PC-3 (cell line): Measurements from ENCODE around the gene LYRM4. TPM values are rescaled to one million over a fixed set of nuclear protein-coding genes. Genes with fewer than 3 reads are reported as not detected.

ENCODE experiments used
- ATAC-seq: fragments of 200-7000 bp; cut with Tn5 transposase; 2 replicates; pipeline ENCODE4 v1.9.1; 2020; ENCODE audit warnings: mild to moderate bottlenecking, moderate library complexity
- BruUV-seq: library from RNA; stranded (reverse); fragments of 400-500 nt; replicated peaks from 2 replicates; lab custom pipeline; 2021; lab: Mats Ljungman, UMichigan
- CTCF ChIA-PET: fragments of 300-600 bp; sonication (Branson Sonifier 250); formaldehyde crosslinking; loops from one replicate; lab custom pipeline; 2022; ENCODE audit warnings: antibody characterized with exemption; lab: Charles Lee
- POLR2A ChIA-PET: fragments of 300-600 bp; sonication (Branson Sonifier 250); formaldehyde crosslinking; loops from one replicate; lab custom pipeline; 2022; ENCODE audit warnings: antibody characterized with exemption; ENCODE audit not compliant: unreplicated experiment; lab: Charles Lee
- DNase-seq: peaks from one replicate; pipeline ENCODE4 v3.0.0-alpha.2; 2015
- H2AFZ ChIP-seq: fragments of 300-600 bp; sonication (generic); 2 replicates; pipeline ENCODE4 v1.6.0; 2016; ENCODE audit warnings: antibody characterized with exemption, low read length
- H3F3A ChIP-seq: fragments of 300-600 bp; sonication (generic); one replicate; pipeline ENCODE4 v1.6.0; 2017; ENCODE audit warnings: antibody characterized with exemption, low read length, control low read depth, mild to moderate bottlenecking; ENCODE audit not compliant: unreplicated experiment
- H3K27ac ChIP-seq: fragments of 300-600 bp; sonication (generic); 2 replicates; pipeline ENCODE4 v1.5.1; 2016; ENCODE audit warnings: mild to moderate bottlenecking, low read length
- H3K27me3 ChIP-seq: fragments of 300-600 bp; sonication (generic); 2 replicates; pipeline ENCODE4 v1.6.1; 2016; ENCODE audit warnings: low read length, mixed read lengths
- H3K36me3 ChIP-seq: fragments of 300-600 bp; sonication (generic); 2 replicates; pipeline ENCODE4 v1.6.1; 2016; ENCODE audit warnings: low read depth, mixed run types, low read length, mixed read lengths
- H3K4me1 ChIP-seq: fragments of 300-600 bp; sonication (generic); 2 replicates; pipeline ENCODE4 v1.5.1; 2016; ENCODE audit warnings: low read length; ENCODE audit not compliant: insufficient read depth
- H3K4me2 ChIP-seq: fragments of 300-600 bp; sonication (generic); 2 replicates; pipeline ENCODE4 v1.6.0; 2016; ENCODE audit warnings: low read length
- H3K4me3 ChIP-seq: fragments of 300-600 bp; sonication (generic); 2 replicates; pipeline ENCODE4 v1.5.1; 2016; ENCODE audit warnings: mild to moderate bottlenecking, low read length, mixed read lengths
- H3K79me2 ChIP-seq: fragments of 300-600 bp; sonication (generic); 2 replicates; pipeline ENCODE4 v1.6.1; 2017; ENCODE audit warnings: low read length, mixed read lengths
- H3K9ac ChIP-seq: fragments of 300-600 bp; sonication (generic); 2 replicates; pipeline ENCODE4 v1.6.0; 2016; ENCODE audit warnings: mild to moderate bottlenecking, low read length
- H3K9me2 ChIP-seq: fragments of 300-600 bp; sonication (generic); replicated peaks from 2 replicates; pipeline ENCODE4 v1.6.1; 2016; ENCODE audit warnings: mixed run types, low read length, mixed read lengths
- H3K9me3 ChIP-seq: fragments of 300-600 bp; sonication (generic); 2 replicates; pipeline ENCODE4 v1.6.1; 2016; ENCODE audit warnings: low read length, mixed read lengths
- H4K20me1 ChIP-seq: fragments of 300-600 bp; sonication (generic); 2 replicates; pipeline ENCODE4 v1.6.1; 2016; ENCODE audit warnings: low read length, mixed read lengths
- EZH2 ChIP-seq: fragments of 300-600 bp; sonication (generic); IDR thresholded peaks from one replicate; pipeline ENCODE4 v1.6.1; 2017; ENCODE audit warnings: antibody characterized with exemption, mild to moderate bottlenecking, low read length; ENCODE audit not compliant: unreplicated experiment
- EZH2phosphoT487 ChIP-seq: fragments of 300-600 bp; sonication (generic); IDR thresholded peaks from 2 replicates; pipeline ENCODE4 v1.6.1; 2018; ENCODE audit warnings: mild to moderate bottlenecking, antibody characterized with exemption, low read length, borderline replicate concordance
- intact Hi-C: fragments of 100-400 bp; cut with micrococcal nuclease; formaldehyde crosslinking; loops from 2 replicates; pipeline ENCODE4 v1.9.0; 2023
- total RNA-seq: library from RNA; depleted of rRNA; stranded (reverse); fragments of >200 nt; gene quantifications from 2 replicates; pipeline ENCODE4 v1.2.3, GENCODE V29; 2014
- TF ChIP-seq, protein P1 (sequence below): fragments of 300-600 bp; sonication (generic); conservative IDR thresholded peaks from 2 replicates; pipeline ENCODE4 v1.5.1; 2017; ENCODE audit warnings: antibody characterized with exemption, low read depth, mild to moderate bottlenecking, low read length

The LYRM4 gene
- total RNA-seq, 1 experiment from 2014 or later, result 27.7 TPM

DNA sequence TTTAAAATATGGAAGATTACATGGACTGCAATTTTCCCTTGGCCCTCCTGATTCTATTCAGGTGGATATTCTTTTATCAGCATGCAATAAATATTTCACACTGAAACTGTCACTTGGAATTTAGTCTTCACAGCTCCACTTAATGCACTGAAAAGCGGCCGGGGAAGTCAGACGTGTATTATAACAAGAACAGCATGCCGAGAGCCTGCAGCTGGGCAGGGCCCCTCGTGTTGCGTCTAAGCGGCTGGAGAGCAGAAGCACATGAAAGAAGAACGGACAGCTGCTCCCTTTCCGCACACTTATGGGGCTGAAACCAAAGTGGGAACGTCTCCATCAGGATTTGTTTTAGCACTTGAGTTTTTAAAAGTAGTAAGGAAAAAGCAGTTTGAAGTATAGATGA is 57.2 kb downstream of the LYRM4 start:
- POLR2A ChIA-PET, result no interaction called here
- H3K27me3 ChIP-seq, result no peaks in the 10 kb centered on the region
- H3K4me1 ChIP-seq, result peaks cover 13% of the 10 kb centered on the region
- H4K20me1 ChIP-seq, result no peaks in the 10 kb centered on the region
- ATAC-seq (no peak), DNase-seq (no peak)
- H3F3A ChIP-seq, result no peaks in the 10 kb centered on the region
- H3K79me2 ChIP-seq, result 0 out of 2 replicates have a peak, but pooled peaks cover 7% of the 10 kb centered on the region
- H3K9me3 ChIP-seq, result no peaks in the 10 kb centered on the region
- no peak overlapping the region for H3K27ac ChIP-seq
- no peak overlapping the region for H3K9ac ChIP-seq
- CTCF ChIA-PET, result no interaction called here
- intact Hi-C loops, result no loop called here
- TF ChIP-seq, protein P1, sequence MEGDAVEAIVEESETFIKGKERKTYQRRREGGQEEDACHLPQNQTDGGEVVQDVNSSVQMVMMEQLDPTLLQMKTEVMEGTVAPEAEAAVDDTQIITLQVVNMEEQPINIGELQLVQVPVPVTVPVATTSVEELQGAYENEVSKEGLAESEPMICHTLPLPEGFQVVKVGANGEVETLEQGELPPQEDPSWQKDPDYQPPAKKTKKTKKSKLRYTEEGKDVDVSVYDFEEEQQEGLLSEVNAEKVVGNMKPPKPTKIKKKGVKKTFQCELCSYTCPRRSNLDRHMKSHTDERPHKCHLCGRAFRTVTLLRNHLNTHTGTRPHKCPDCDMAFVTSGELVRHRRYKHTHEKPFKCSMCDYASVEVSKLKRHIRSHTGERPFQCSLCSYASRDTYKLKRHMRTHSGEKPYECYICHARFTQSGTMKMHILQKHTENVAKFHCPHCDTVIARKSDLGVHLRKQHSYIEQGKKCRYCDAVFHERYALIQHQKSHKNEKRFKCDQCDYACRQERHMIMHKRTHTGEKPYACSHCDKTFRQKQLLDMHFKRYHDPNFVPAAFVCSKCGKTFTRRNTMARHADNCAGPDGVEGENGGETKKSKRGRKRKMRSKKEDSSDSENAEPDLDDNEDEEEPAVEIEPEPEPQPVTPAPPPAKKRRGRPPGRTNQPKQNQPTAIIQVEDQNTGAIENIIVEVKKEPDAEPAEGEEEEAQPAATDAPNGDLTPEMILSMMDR, result no peak
- no peak for TF ChIP-seq EZH2
- TF ChIP-seq EZH2phosphoT487, result no peak
- no TSS peak for BruUV-seq
- no peak overlapping the region for H3K4me3 ChIP-seq
- no peak overlapping the region for H3K4me2 ChIP-seq
- no peaks in the 10 kb centered on the region for H3K9me2 ChIP-seq
- H3K36me3 ChIP-seq, result no peaks in the 10 kb centered on the region
- no peak overlapping the region for H2AFZ ChIP-seq

DNA sequence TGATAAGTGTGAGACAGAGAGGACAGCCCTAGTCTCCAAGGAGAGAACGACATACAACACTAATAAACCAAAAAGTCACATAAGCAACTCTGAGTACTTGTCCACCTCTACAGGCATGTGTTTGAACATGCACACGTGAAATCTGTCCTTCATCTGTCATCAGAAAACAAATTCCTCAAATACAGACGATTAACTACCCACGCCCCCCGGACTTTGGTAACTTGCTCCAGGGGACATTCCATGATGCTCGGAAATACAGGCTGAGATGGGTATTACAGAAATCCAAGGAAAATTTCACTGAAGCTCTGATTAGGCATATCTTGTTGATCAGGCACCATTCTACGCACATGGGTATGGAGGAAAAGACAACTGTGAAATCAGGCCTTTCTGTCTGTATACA is 57.8 kb downstream of the LYRM4 start:
- H3K9ac ChIP-seq, result no peak overlapping the region
- H3K79me2 ChIP-seq, result 0 out of 2 replicates have a peak, but pooled peaks cover 7% of the 10 kb centered on the region
- ATAC-seq (no peak), DNase-seq (no peak)
- H3K27me3 ChIP-seq, result no peaks in the 10 kb centered on the region
- no peak overlapping the region for H2AFZ ChIP-seq
- BruUV-seq, result no TSS peak
- CTCF ChIA-PET, result no interaction called here
- TF ChIP-seq EZH2, result no peak
- TF ChIP-seq, protein P1, result no peak
- H3K36me3 ChIP-seq, result no peaks in the 10 kb centered on the region
- H3K9me2 ChIP-seq, result no peaks in the 10 kb centered on the region
- POLR2A ChIA-PET, result no interaction called here
- H4K20me1 ChIP-seq, result no peaks in the 10 kb centered on the region
- H3K9me3 ChIP-seq, result no peaks in the 10 kb centered on the region
- H3K27ac ChIP-seq, result no peak overlapping the region
- H3K4me1 ChIP-seq, result peaks cover 13% of the 10 kb centered on the region
- intact Hi-C loops, result no loop called here
- no peak overlapping the region for H3K4me3 ChIP-seq
- no peak overlapping the region for H3K4me2 ChIP-seq
- H3F3A ChIP-seq, result no peaks in the 10 kb centered on the region

DNA sequence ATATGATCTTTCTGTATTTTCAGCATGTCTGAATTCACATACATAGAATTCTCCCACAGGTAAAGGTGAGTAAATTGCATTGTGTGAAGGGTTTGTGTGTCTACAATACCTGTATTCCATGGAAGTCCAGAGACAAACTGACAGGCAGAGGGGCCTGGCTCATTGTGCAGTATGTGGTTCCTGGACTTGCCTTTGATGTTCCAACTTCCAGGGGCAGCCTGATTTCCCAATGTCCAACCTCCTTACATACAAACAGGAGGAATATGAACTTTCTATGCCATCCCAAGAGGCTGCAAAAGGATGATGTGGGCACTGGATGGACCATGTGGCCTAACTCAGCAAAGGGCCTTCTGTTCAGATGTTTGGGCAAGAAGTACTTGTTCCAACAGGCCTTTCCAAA is 58.5 kb downstream of the LYRM4 start:
- Histone ChIP-seq H3K27me3 (no peaks in the 10 kb centered on the region), H3K9me2 (no peaks in the 10 kb centered on the region), H2AFZ (no peak overlapping the region), H3F3A (no peaks in the 10 kb centered on the region), H3K79me2 (0 out of 2 replicates have a peak, but pooled peaks cover 7% of the 10 kb centered on the region), H3K9me3 (no peaks in the 10 kb centered on the region), H3K36me3 (no peaks in the 10 kb centered on the region), H3K4me3 (no peak overlapping the region), H4K20me1 (no peaks in the 10 kb centered on the region), H3K4me2 (no peak overlapping the region), H3K4me1 (peaks cover 13% of the 10 kb centered on the region), H3K9ac (no peak overlapping the region), H3K27ac (no peak overlapping the region)
- ChIA-PET POLR2A (interaction anchor here (0.7 kb wide), 1 partner anchor 23 kb away, joined by 4 read pairs; no protein-coding TSS in a partner anchor), CTCF (no interaction called here)
- DNase-seq (no peak), ATAC-seq (no peak)
- BruUV-seq, result no TSS peak
- TF ChIP-seq EZH2phosphoT487 (no peak), EZH2 (no peak)
- TF ChIP-seq, protein P1, result no peak
- intact Hi-C loops, result no loop called here
